ENCODE data around the gene PRM2.

DNA sequence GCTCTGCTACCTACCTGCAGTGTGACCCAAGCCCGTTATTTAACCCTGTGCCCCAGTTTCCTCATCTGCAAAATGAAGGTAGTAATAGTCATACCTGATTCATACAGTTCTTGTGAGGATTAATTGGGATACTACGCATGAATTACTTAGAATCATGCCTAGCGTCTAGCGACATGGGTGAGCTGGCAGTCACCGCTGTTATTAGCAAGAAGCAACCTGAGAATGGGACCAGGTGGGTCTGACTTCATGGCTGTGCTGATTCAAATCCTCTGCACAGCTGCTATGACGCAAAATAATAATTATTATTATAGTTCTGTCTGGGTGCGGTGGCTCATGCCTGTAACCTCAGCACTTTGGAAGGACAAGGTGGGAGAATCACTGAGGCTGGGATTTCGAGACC lies 28.1 kb downstream of the PRM2 start:
- TF ChIP-seq, protein P1, sequence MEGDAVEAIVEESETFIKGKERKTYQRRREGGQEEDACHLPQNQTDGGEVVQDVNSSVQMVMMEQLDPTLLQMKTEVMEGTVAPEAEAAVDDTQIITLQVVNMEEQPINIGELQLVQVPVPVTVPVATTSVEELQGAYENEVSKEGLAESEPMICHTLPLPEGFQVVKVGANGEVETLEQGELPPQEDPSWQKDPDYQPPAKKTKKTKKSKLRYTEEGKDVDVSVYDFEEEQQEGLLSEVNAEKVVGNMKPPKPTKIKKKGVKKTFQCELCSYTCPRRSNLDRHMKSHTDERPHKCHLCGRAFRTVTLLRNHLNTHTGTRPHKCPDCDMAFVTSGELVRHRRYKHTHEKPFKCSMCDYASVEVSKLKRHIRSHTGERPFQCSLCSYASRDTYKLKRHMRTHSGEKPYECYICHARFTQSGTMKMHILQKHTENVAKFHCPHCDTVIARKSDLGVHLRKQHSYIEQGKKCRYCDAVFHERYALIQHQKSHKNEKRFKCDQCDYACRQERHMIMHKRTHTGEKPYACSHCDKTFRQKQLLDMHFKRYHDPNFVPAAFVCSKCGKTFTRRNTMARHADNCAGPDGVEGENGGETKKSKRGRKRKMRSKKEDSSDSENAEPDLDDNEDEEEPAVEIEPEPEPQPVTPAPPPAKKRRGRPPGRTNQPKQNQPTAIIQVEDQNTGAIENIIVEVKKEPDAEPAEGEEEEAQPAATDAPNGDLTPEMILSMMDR (IDR thresholded peaks at IDR 0.05): no peak
- no peak for TF ChIP-seq POLR2AphosphoS5 (IDR thresholded peaks at IDR 0.05)

Data from breast epithelium (tissue), 3 donors.